ENCODE measurements around the gene TMEM167A. TPM values are rescaled to one million over a fixed set of nuclear protein-coding genes. Genes with fewer than 3 reads are reported as not detected.

The TMEM167A gene, protein sequence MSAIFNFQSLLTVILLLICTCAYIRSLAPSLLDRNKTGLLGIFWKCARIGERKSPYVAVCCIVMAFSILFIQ
- 100 to 1,000 TPM; 124 to 134 TPM for total RNA-seq
- 91.9 TPM for polyA plus RNA-seq (2013, experiment 1 of 2)
- polyA plus RNA-seq (2013, experiment 2 of 2), result 87.5 TPM
- long read RNA-seq, experiment 1, full-length matches to known transcripts, result 28 of 72 reads
- long read RNA-seq, experiment 1, partial matches to known transcripts, result 15 of 72 reads
- long read RNA-seq, experiment 1, other reads (novel, unspliced or antisense), result 29 of 72 reads
- long read RNA-seq, experiment 2, full-length matches to known transcripts, result 173 of 217 reads
- long read RNA-seq, experiment 2, partial matches to known transcripts, result 3 of 217 reads
- long read RNA-seq, experiment 2, other reads (novel, unspliced or antisense), result 41 of 217 reads
- long read RNA-seq, experiment 3, full-length matches to known transcripts, result 466 of 486 reads
- long read RNA-seq, experiment 3, partial matches to known transcripts, result 7 of 486 reads
- long read RNA-seq, experiment 3, other reads (novel, unspliced or antisense), result 13 of 486 reads
- long read RNA-seq, experiment 4, full-length matches to known transcripts, result 71 of 78 reads
- long read RNA-seq, experiment 4, partial matches to known transcripts, result 0 of 78 reads
- long read RNA-seq, experiment 4, other reads (novel, unspliced or antisense), result 7 of 78 reads

DNA sequence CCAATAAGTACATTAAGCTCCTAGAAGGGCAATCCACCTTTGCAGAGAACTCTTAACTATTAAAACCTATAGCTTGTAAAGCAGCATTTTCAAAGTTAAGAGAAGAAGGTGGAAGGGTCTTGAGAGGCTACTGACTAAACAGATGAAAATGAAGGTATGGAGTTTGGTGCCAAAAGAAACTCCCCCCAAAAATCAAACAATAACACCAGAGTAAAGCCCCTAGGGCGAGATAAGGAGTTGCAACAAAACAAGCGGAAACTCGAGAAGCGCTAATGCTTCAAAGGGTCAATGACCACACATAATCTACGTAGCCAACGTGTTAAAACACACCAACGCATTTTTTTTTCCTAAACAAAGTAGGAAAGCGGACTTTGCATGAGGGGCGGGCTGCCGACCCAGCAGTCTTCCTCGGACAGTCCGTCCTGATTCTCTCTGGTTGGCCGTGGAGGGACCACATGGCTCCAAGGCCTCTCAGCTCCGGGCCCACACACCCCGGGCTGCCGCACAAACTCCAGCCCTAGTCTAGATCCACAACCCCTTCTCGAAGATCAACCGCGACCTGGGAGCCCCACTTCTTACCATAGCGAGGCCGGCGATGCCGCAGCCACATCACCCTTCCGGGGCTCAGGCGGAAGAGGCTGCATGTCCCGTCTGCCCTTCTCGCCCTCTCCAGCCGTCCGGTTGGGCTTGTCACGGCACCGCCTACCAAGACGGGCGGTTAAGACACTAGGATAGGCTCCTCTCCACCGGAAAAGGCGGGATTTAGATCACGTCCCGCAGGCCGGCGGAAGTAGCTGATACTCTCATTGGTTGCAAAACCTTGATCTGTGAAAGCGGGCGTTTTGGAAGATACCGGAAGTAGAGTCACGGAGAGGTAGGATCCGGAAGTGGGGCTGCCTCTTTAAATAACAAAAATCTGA lies at the start of gene TMEM167A, which contains the start of gene XRCC4:
Gene TMEM167A (minus strand): TSS at position 653 of the 920 bp plus-strand sequence. CDS start 71 bp downstream, at position 582.
Gene XRCC4 (plus strand): TSS at position 806 of the 920 bp plus-strand sequence. CDS start 27,373 bp downstream, outside the sequence.
- 0% methylated on average over 16 to 44 of the region's 44 CpGs for WGBS, 2 experiments (ENCODE audit: insufficient coverage in 1 of 2, insufficient read length in 1 of 2)
- H3K4me1 Mint-ChIP-seq, result peaks cover 38% of the 10 kb centered on the region
- H3K36me3 Mint-ChIP-seq (ENCODE audit: low read depth), result peaks cover 22% of the 10 kb centered on the region
- H3K36me3 ChIP-seq (ENCODE audit: control insufficient read depth, insufficient read depth, low read length), result peaks cover 19% of the 10 kb centered on the region
- TF ChIP-seq, protein P1, sequence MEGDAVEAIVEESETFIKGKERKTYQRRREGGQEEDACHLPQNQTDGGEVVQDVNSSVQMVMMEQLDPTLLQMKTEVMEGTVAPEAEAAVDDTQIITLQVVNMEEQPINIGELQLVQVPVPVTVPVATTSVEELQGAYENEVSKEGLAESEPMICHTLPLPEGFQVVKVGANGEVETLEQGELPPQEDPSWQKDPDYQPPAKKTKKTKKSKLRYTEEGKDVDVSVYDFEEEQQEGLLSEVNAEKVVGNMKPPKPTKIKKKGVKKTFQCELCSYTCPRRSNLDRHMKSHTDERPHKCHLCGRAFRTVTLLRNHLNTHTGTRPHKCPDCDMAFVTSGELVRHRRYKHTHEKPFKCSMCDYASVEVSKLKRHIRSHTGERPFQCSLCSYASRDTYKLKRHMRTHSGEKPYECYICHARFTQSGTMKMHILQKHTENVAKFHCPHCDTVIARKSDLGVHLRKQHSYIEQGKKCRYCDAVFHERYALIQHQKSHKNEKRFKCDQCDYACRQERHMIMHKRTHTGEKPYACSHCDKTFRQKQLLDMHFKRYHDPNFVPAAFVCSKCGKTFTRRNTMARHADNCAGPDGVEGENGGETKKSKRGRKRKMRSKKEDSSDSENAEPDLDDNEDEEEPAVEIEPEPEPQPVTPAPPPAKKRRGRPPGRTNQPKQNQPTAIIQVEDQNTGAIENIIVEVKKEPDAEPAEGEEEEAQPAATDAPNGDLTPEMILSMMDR (conservative IDR thresholded peaks at IDR 0.05), result no peak
- H3K27ac ChIP-seq (ENCODE audit: low read depth, low read length), result peak within 1 kb of the TSS; percentile 66
- H3K4me3 Mint-ChIP-seq, result peak within 1 kb of the TSS; percentile 100
- H3K4me3 ChIP-seq (ENCODE audit: low read length), result peak within 1 kb of the TSS; percentile 93
- no peaks in the 10 kb centered on the region for H3K4me1 ChIP-seq (ENCODE audit: control insufficient read depth, insufficient read depth, low read length)
- H3K9ac ChIP-seq (ENCODE audit: extremely low read depth, low read length, poor library complexity, severe bottlenecking), result peak within 1 kb of the TSS; percentile 90
- peak; percentile 98 for DNase-seq
- H3K9me3 ChIP-seq (ENCODE audit: control insufficient read depth, low read length), result no peaks in the 10 kb centered on the region
- H3K27me3 Mint-ChIP-seq (ENCODE audit: insufficient read depth), result no peaks in the 10 kb centered on the region
- H3K27ac Mint-ChIP-seq, result peak within 1 kb of the TSS; percentile 100
- H3K9me3 Mint-ChIP-seq, result no peaks in the 10 kb centered on the region
- H3K27me3 ChIP-seq (ENCODE audit: control insufficient read depth, insufficient read depth, low read length, poor library complexity, severe bottlenecking), result no peaks in the 10 kb centered on the region

DNA sequence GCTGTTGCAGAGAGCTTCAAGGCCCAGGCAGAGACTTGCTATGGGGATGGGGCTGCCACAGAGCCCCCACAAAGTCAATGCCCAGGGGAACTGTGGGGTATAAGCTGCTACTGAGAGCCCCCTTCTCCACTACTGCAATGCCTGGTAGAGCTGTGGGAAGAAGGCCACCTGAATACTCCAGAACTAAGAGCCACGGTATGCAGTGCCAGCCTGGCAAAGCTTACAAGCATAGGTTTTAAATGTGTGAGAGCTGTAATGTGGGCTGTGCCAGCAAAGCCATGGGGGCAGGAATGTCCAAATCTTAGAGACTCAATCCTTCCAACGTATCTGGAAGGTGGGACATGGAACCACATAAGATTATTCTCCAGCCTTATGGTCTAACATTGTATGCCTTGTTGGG lies 49.3 kb upstream of the TMEM167A start:
- Mint-ChIP-seq H3K4me1 (no peaks in the 10 kb centered on the region), H3K27ac (no peak overlapping the region), H3K9me3 (peaks cover 32% of the 10 kb centered on the region), H3K36me3 (ENCODE audit: low read depth) (peaks cover 11% of the 10 kb centered on the region), H3K27me3 (ENCODE audit: insufficient read depth) (peaks cover 3% of the 10 kb centered on the region), H3K4me3 (no peak overlapping the region)
- H3K9ac ChIP-seq (ENCODE audit: extremely low read depth, low read length, poor library complexity, severe bottlenecking), result no peak overlapping the region
- H3K27me3 ChIP-seq (ENCODE audit: control insufficient read depth, insufficient read depth, low read length, poor library complexity, severe bottlenecking), result no peaks in the 10 kb centered on the region
- H3K4me3 ChIP-seq (ENCODE audit: low read length), result no peak overlapping the region
- H3K36me3 ChIP-seq (ENCODE audit: control insufficient read depth, insufficient read depth, low read length), result no peaks in the 10 kb centered on the region
- H3K27ac ChIP-seq (ENCODE audit: low read depth, low read length), result no peak overlapping the region
- H3K9me3 ChIP-seq (ENCODE audit: control insufficient read depth, low read length), result no peaks in the 10 kb centered on the region
- TF ChIP-seq, protein P1 (conservative IDR thresholded peaks at IDR 0.05), result no peak
- 50% methylated on average over 2 of the region's 2 CpGs; no CpG with 5 or more reads in 1 of the 2 experiments for WGBS, 2 experiments (ENCODE audit: insufficient coverage in 1 of 2, insufficient read length in 1 of 2)
- DNase-seq, result no peak
- H3K4me1 ChIP-seq (ENCODE audit: control insufficient read depth, insufficient read depth, low read length), result no peaks in the 10 kb centered on the region

DNA sequence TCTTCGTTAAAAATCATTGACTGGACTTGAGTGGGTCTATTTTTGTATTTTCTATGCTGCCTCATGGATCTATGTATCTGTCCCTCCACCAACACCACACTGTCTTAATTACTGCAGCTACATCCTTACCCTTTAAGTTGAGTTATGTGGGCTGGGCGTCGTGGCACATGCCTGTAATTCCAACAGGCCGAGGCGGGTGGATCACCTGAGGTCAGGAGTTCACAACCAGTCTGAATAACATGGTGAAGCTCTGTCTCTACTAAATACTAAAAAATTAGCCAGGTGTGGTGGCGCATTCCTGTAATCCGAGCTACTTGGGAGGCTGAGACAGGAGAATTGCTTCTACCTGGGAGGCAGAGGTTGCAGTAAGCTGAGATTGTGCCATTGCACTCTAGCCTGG lies 48.4 kb upstream of the TMEM167A start:
- Mint-ChIP-seq H3K4me1 (no peaks in the 10 kb centered on the region), H3K9me3 (peaks cover 32% of the 10 kb centered on the region), H3K36me3 (ENCODE audit: low read depth) (peaks cover 11% of the 10 kb centered on the region), H3K4me3 (no peak overlapping the region), H3K27me3 (ENCODE audit: insufficient read depth) (peaks cover 3% of the 10 kb centered on the region), H3K27ac (no peak overlapping the region)
- 84 to 100% methylated on average over 2 to 7 of the region's 7 CpGs for WGBS, 2 experiments (ENCODE audit: insufficient coverage in 1 of 2, insufficient read length in 1 of 2)
- no peaks in the 10 kb centered on the region for H3K4me1 ChIP-seq (ENCODE audit: control insufficient read depth, insufficient read depth, low read length)
- H3K9ac ChIP-seq (ENCODE audit: extremely low read depth, low read length, poor library complexity, severe bottlenecking), result no peak overlapping the region
- H3K27ac ChIP-seq (ENCODE audit: low read depth, low read length), result no peak overlapping the region
- TF ChIP-seq, protein P1 (conservative IDR thresholded peaks at IDR 0.05), result no peak
- no peaks in the 10 kb centered on the region for H3K9me3 ChIP-seq (ENCODE audit: control insufficient read depth, low read length)
- no peak overlapping the region for H3K4me3 ChIP-seq (ENCODE audit: low read length)
- H3K27me3 ChIP-seq (ENCODE audit: control insufficient read depth, insufficient read depth, low read length, poor library complexity, severe bottlenecking), result no peaks in the 10 kb centered on the region
- no peaks in the 10 kb centered on the region for H3K36me3 ChIP-seq (ENCODE audit: control insufficient read depth, insufficient read depth, low read length)
- DNase-seq, result no peak
